Fibroblast of skin of left quadriceps (primary cell): Measurements from ENCODE around the gene TFAP2C.
A peak's percentile ranks its signal among the peaks of the same experiment; 100 is the strongest.
"Not testable (repeated sequence)": the region's sequence is repeated elsewhere in the genome, so short reads cannot be mapped to it uniquely, and the experiment has no call there.

ENCODE experiments used
- DNase-seq, 2 experiments: peaks; one replicate each; pipeline ENCODE4 v3.0.0-alpha.2; 2013; ENCODE audit warnings: low read depth in 2 of 2

The TFAP2C gene

GRCh38 chr20:56616716-56617115 is 12.4 kb upstream of the TFAP2C start:
- no peak for DNase-seq

- DNase-seq, result no peak
These were observed 11.6 kb upstream of the TFAP2C start for GRCh38 chr20:56617489-56617888.

- DNase-seq, result no peak
These were observed 7.4 kb upstream of the TFAP2C start for GRCh38 chr20:56621730-56622129.

GRCh38 chr20:56623930-56624329 is 5.2 kb upstream of the TFAP2C start:
- not testable (repeated sequence) for DNase-seq

GRCh38 chr20:56624786-56625681 is 4.1 kb upstream of the TFAP2C start:
- DNase-seq, result no peak

- no peak for DNase-seq
These were observed 3.3 kb upstream of the TFAP2C start for GRCh38 chr20:56625837-56626236.

GRCh38 chr20:56626367-56627121 is 2.6 kb upstream of the TFAP2C start:
- DNase-seq, result peak; percentile 17 to 20

GRCh38 chr20:56627122-56628014 is 1.7 kb upstream of the TFAP2C start:
- DNase-seq, result no peak

- DNase-seq, result no peak
These were observed 862 bp upstream of the TFAP2C start for GRCh38 chr20:56628015-56628872.

GRCh38 chr20:56629464-56630085 is 469 bp downstream of the TFAP2C start:
- no peak for DNase-seq

GRCh38 chr20:56630086-56630493 is 984 bp downstream of the TFAP2C start:
- peak; percentile 61 to 62 for DNase-seq

- no peak for DNase-seq
These were observed 1.6 kb downstream of the TFAP2C start for GRCh38 chr20:56630506-56631317.

- DNase-seq, result no peak
These were observed 2.3 kb downstream of the TFAP2C start for GRCh38 chr20:56631318-56631989.

- DNase-seq, result no peak
These were observed 2.9 kb downstream of the TFAP2C start for GRCh38 chr20:56631990-56632327.

GRCh38 chr20:56634307-56634706 is 5.2 kb downstream of the TFAP2C start:
- no peak for DNase-seq

- DNase-seq, result no peak
These were observed 5.8 kb downstream of the TFAP2C start for GRCh38 chr20:56634735-56635385.

- peak; percentile 78 to 80 for DNase-seq
These were observed 7.6 kb downstream of the TFAP2C start for GRCh38 chr20:56636716-56637115.

GRCh38 chr20:56637576-56637975 is 8.5 kb downstream of the TFAP2C start:
- no peak for DNase-seq

GRCh38 chr20:56646599-56646998 is 17.5 kb downstream of the TFAP2C start:
- no peak for DNase-seq
